Measurements from ENCODE around the gene PDLIM7.

GRCh38 chr5:177452688-177453638 is 44.4 kb downstream of the PDLIM7 start:
- no peak for TF ChIP-seq EP300 (IDR thresholded peaks at IDR 0.05)
- TF ChIP-seq, protein P1, sequence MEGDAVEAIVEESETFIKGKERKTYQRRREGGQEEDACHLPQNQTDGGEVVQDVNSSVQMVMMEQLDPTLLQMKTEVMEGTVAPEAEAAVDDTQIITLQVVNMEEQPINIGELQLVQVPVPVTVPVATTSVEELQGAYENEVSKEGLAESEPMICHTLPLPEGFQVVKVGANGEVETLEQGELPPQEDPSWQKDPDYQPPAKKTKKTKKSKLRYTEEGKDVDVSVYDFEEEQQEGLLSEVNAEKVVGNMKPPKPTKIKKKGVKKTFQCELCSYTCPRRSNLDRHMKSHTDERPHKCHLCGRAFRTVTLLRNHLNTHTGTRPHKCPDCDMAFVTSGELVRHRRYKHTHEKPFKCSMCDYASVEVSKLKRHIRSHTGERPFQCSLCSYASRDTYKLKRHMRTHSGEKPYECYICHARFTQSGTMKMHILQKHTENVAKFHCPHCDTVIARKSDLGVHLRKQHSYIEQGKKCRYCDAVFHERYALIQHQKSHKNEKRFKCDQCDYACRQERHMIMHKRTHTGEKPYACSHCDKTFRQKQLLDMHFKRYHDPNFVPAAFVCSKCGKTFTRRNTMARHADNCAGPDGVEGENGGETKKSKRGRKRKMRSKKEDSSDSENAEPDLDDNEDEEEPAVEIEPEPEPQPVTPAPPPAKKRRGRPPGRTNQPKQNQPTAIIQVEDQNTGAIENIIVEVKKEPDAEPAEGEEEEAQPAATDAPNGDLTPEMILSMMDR (IDR thresholded peaks at IDR 0.05): no peak
- TF ChIP-seq POLR2A (IDR thresholded peaks at IDR 0.05): no peak
- no peak for TF ChIP-seq POLR2AphosphoS5 (IDR thresholded peaks at IDR 0.05)
